ENCODE results near the gene HMGCL.

- TF ChIP-seq TCF12 (IDR thresholded peaks at IDR 0.05; ENCODE audit: low read depth) (no peak), EP300 (IDR thresholded peaks at IDR 0.05; ENCODE audit: borderline replicate concordance) (no peak), TEAD4 (IDR thresholded peaks at IDR 0.05) (no peak), CEBPB (IDR thresholded peaks at IDR 0.05) (no peak), FOXM1 (IDR thresholded peaks at IDR 0.05; ENCODE audit: borderline replicate concordance, low read depth) (no peak), MAX (IDR thresholded peaks at IDR 0.05) (no peak), NFIC (IDR thresholded peaks at IDR 0.05) (no peak), YY1 (IDR thresholded peaks at IDR 0.05; ENCODE audit: low read depth) (no peak), CREB1 (IDR thresholded peaks at IDR 0.05; ENCODE audit: low read depth) (no peak), TAF1 (IDR thresholded peaks at IDR 0.05; ENCODE audit: low read depth) (no peak), USF1 (IDR thresholded peaks at IDR 0.05) (no peak), EGR1 (IDR thresholded peaks at IDR 0.05) (no peak)
- TF ChIP-seq, protein P1, sequence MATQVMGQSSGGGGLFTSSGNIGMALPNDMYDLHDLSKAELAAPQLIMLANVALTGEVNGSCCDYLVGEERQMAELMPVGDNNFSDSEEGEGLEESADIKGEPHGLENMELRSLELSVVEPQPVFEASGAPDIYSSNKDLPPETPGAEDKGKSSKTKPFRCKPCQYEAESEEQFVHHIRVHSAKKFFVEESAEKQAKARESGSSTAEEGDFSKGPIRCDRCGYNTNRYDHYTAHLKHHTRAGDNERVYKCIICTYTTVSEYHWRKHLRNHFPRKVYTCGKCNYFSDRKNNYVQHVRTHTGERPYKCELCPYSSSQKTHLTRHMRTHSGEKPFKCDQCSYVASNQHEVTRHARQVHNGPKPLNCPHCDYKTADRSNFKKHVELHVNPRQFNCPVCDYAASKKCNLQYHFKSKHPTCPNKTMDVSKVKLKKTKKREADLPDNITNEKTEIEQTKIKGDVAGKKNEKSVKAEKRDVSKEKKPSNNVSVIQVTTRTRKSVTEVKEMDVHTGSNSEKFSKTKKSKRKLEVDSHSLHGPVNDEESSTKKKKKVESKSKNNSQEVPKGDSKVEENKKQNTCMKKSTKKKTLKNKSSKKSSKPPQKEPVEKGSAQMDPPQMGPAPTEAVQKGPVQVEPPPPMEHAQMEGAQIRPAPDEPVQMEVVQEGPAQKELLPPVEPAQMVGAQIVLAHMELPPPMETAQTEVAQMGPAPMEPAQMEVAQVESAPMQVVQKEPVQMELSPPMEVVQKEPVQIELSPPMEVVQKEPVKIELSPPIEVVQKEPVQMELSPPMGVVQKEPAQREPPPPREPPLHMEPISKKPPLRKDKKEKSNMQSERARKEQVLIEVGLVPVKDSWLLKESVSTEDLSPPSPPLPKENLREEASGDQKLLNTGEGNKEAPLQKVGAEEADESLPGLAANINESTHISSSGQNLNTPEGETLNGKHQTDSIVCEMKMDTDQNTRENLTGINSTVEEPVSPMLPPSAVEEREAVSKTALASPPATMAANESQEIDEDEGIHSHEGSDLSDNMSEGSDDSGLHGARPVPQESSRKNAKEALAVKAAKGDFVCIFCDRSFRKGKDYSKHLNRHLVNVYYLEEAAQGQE (IDR thresholded peaks at IDR 0.05; ENCODE audit: low read depth) = no peak
Measured at GRCh38 chr1:23757812-23758211, 67.4 kb downstream of the HMGCL start.
